K562 (cell line): ENCODE results near the gene SEC61A1. TPM values are rescaled to one million over a fixed set of nuclear protein-coding genes. Genes with fewer than 3 reads are reported as not detected.

Experiments
- ATAC-seq: fragments of 200-7000 bp; cut with Tn5 transposase; 3 replicates; pipeline ENCODE4 v1.9.1; 2020; ENCODE audit warnings: moderate library complexity
- BruUV-seq: library from RNA; stranded (reverse); fragments of 400-500 nt; replicated peaks from 2 replicates; lab custom pipeline; 2021; lab: Mats Ljungman, UMichigan
- CTCF ChIA-PET: fragments of 300-600 bp; formaldehyde crosslinking; extraction: SDS; loops from one replicate; lab custom pipeline; 2021; ENCODE audit warnings: low intra/inter-chr PET ratio; lab: Yijun Ruan, JAX
- POLR2A ChIA-PET: fragments of 300-600, 350-650 bp; sonication (Branson Sonifier 250); formaldehyde crosslinking; extraction: SDS; loops from one replicate; lab custom pipeline; 2021; ENCODE audit warnings: antibody characterized with exemption, inconsistent platforms; lab: Yijun Ruan, JAX
- DNase-seq, 4 experiments: peaks; one replicate each; pipeline versions ENCODE4 v3.0.0 to v3.0.0-alpha.2; 2011 to 2018; ENCODE audit warnings: low spot score in 3 of 4, mixed read lengths in 3 of 4; ENCODE audit errors: extremely low read depth in 1 of 4
- FAIRE-seq: peaks from 2 replicates; lab custom pipeline; 2011; peaks lifted over from hg19 to GRCh38; lab: Jason Lieb, UNC
- H2AFZ ChIP-seq: 2 replicates; pipeline ENCODE4 v1.6.0; 2011; ENCODE audit warnings: low read depth, low read length, control low read depth, inconsistent platforms
- H3K27ac ChIP-seq: fragments of 200-600 bp; 3 replicates; pipeline ENCODE4 v1.8.0; 2011; ENCODE audit warnings: low read depth, mild to moderate bottlenecking, control low read depth, inconsistent platforms, low read length, moderate library complexity, mixed read lengths; ENCODE audit errors: extremely low read depth
- H3K27me3 ChIP-seq, 2 experiments: fragments of 300-600 bp in 1 of 2; 2 replicates in 1 of 2; 3 replicates in 1 of 2; pipeline versions ENCODE4 v1.6.0 to v1.8.0; 2011; ENCODE audit warnings: inconsistent platforms in 2 of 2, low read length in 2 of 2, mild to moderate bottlenecking in 1 of 2, mixed read lengths in 1 of 2, moderate library complexity in 1 of 2; ENCODE audit not compliant: control insufficient read depth in 2 of 2, insufficient read depth in 2 of 2
- H3K36me3 ChIP-seq: fragments of 300-600 bp; 3 replicates; pipeline ENCODE4 v1.8.0; 2011; ENCODE audit warnings: mild to moderate bottlenecking, low read length, inconsistent platforms; ENCODE audit not compliant: control insufficient read depth, insufficient read depth
- H3K4me1 ChIP-seq, 2 experiments: fragments of 200-600 bp in 1 of 2; replicated peaks in 1 of 2; 2 replicates in 1 of 2; 3 replicates in 1 of 2; pipeline versions ENCODE4 v1.5.1 to v1.8.0; 2011; ENCODE audit warnings: inconsistent platforms in 2 of 2, low read length in 2 of 2, mild to moderate bottlenecking in 1 of 2, mixed read lengths in 1 of 2, moderate library complexity in 1 of 2; ENCODE audit not compliant: control insufficient read depth in 2 of 2, insufficient read depth in 2 of 2
- H3K4me2 ChIP-seq: 2 replicates; pipeline ENCODE4 v1.6.1; 2011; ENCODE audit warnings: low read length, control low read depth, inconsistent platforms, mixed read lengths; ENCODE audit not compliant: insufficient read depth
- H3K4me3 ChIP-seq: fragments of 200-600 bp; sonication (generic), shearing (Covaris generic); 2 replicates; pipeline ENCODE4 v1.5.1; 2016; ENCODE audit warnings: control low read depth, inconsistent platforms
- H3K79me2 ChIP-seq: fragments of 200-600 bp; 3 replicates; pipeline ENCODE4 v1.8.0; 2011; ENCODE audit warnings: low read length, inconsistent platforms; ENCODE audit not compliant: control insufficient read depth, insufficient read depth
- H3K9ac ChIP-seq, 2 experiments: 2 replicates each; pipeline versions ENCODE4 v1.6.0 to v1.6.1; 2011; ENCODE audit warnings: low read depth in 2 of 2, low read length in 2 of 2, control low read depth in 1 of 2, inconsistent platforms in 1 of 2, mild to moderate bottlenecking in 1 of 2, mixed read lengths in 1 of 2; ENCODE audit not compliant: insufficient read depth in 1 of 2
- H3K9me1 ChIP-seq: one replicate; pipeline ENCODE4 v1.6.0; 2011; ENCODE audit warnings: inconsistent platforms, mild to moderate bottlenecking, low read length, moderate library complexity; ENCODE audit not compliant: control insufficient read depth, insufficient read depth
- H3K9me3 ChIP-seq: replicated peaks from 2 replicates; pipeline ENCODE4 v1.5.1; 2011; ENCODE audit warnings: low read depth, low read length, inconsistent platforms; ENCODE audit not compliant: control insufficient read depth, insufficient read depth
- H4K20me1 ChIP-seq: replicated peaks from 2 replicates; pipeline ENCODE4 v1.6.1; 2011; ENCODE audit warnings: low read length, inconsistent platforms, mixed read lengths; ENCODE audit not compliant: control insufficient read depth, insufficient read depth
- BRF1 ChIP-seq: IDR thresholded peaks from 3 replicates; pipeline ENCODE4 v1.6.1; 2011; ENCODE audit warnings: borderline replicate concordance, mild to moderate bottlenecking; ENCODE audit not compliant: insufficient read length; ENCODE audit errors: extremely low read depth
- CEBPB ChIP-seq: fragments of 450-650 bp; IDR thresholded peaks from 2 replicates; pipeline ENCODE4 v1.6.1; 2016; ENCODE audit warnings: missing genetic modification characterization, missing compliant biosample characterization
- MBD1 ChIP-seq: fragments of 250-450 bp; sonication (Bioruptor Pico); IDR thresholded peaks from 2 replicates; pipeline ENCODE4 v1.8.0; 2022; ENCODE audit warnings: inconsistent platforms
- MYBL2 ChIP-seq, 2 experiments: fragments of 450-650 bp in 1 of 2; sonication (generic) in 1 of 2; formaldehyde crosslinking in 1 of 2; IDR thresholded peaks; 2 replicates each; pipeline versions ENCODE4 v1.6.1 to v1.8.1; 2017 to 2022; ENCODE audit warnings: borderline replicate concordance in 1 of 2, inconsistent platforms in 1 of 2, low read depth in 1 of 2, mild to moderate bottlenecking in 1 of 2, missing genetic modification reagents in 1 of 2, moderate library complexity in 1 of 2
- NCOA1 ChIP-seq: fragments of 450-650 bp; IDR thresholded peaks from 2 replicates; pipeline ENCODE4 v1.6.1; 2016; ENCODE audit warnings: low read depth
- PHF21A ChIP-seq: fragments of 450-650 bp; IDR thresholded peaks from 2 replicates; pipeline ENCODE4 v1.6.1; 2017; ENCODE audit warnings: low read depth, borderline replicate concordance
- ZNF431 ChIP-seq: sonication (generic); formaldehyde crosslinking; IDR thresholded peaks from 2 replicates; pipeline ENCODE4 v1.8.0; 2022; ENCODE audit warnings: mild to moderate bottlenecking, missing genetic modification reagents
- WGBS: fragments of 100-300 bp; shearing (Covaris generic); methylation state at CpG from one replicate; pipeline ENCODE4 v1.1.6; 2016; ENCODE audit warnings: low coverage, mixed read lengths; ENCODE audit not compliant: insufficient coverage; ENCODE audit errors: missing lambda C conversion rate; 5-methylcytosine and 5-hydroxymethylcytosine counted together
- in situ Hi-C: fragments of 300-500 bp; cut with MboI; formaldehyde crosslinking; loops from 4 replicates; pipeline ENCODE4 v1.15.0; 2018; ENCODE audit warnings: inconsistent platforms, mixed read lengths
- intact Hi-C: fragments of 100-400 bp; cut with micrococcal nuclease; formaldehyde crosslinking; loops from 2 replicates; pipeline ENCODE4 v1.14.2; 2022
- polyA plus RNA-seq, 8 experiments: library from polyadenylated mRNA; depleted of rRNA in 4 of 8; stranded (reverse) in 5 of 8; unstranded in 3 of 8; fragments of >200 nt; fragmentation: Nextera tagmentation in 2 of 8; fragmentation: Illumina TruSeq in 1 of 8; extraction: Ambion mirVana in 2 of 8; extraction: Trizol in 1 of 8; gene quantifications; 2 replicates each; pipeline versions ENCODE4 v1.2.1 to v1.2.3, GENCODE V29; 2011 to 2014; ENCODE audit warnings: inconsistent platforms in 1 of 8, missing spikeins in 1 of 8
- total RNA-seq, 7 experiments: library from RNA; depleted of rRNA in 6 of 7; stranded (reverse); fragments of >200 nt in 6 of 7; fragmentation: Illumina TruSeq in 2 of 7; extraction: Trizol in 2 of 7; gene quantifications; 2 replicates each; pipeline versions ENCODE4 v1.2.1 to v1.2.3, GENCODE V29; 2011 to 2021; ENCODE audit warnings: low replicate concordance in 1 of 7

The SEC61A1 gene
- total and polyA plus RNA-seq, 9 of the 15 experiments (the other 6 are each of a cell fraction or from before 2014, with no cell fraction given), result 1.9 to 140 (median 79.1) TPM

DNA sequence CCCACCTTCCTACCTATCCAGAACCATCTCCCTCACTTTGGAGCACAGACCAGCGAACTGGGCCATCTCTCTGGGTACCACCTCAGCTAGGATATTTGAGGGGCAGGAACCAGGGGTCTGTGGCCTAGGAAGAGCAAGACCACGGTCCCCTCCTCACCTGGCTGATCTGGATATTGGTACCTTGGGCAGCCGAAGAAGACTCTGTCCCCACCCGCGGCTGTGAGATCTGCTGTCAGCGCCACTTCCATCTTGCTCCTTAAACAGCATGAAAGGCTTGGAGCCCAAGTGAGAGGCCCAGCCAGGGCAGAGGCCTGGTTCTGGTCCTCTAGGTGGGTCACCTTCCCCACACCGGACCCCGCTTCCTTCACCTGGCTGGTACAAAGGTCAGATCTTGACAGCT, 26.6 kb downstream of the SEC61A1 start:
- H3K4me3 ChIP-seq, result no peak overlapping the region
- DNase-seq, result no peak
- in situ Hi-C loops, result no loop called here
- no peak for ATAC-seq
- no peak overlapping the region for H2AFZ ChIP-seq
- no peak for FAIRE-seq
- no peak for TF ChIP-seq MYBL2 (IDR thresholded peaks at IDR 0.05; ENCODE audit: low read depth)
- TF ChIP-seq MYBL2 (CRISPR knock-in tag; IDR thresholded peaks at IDR 0.05; ENCODE audit: borderline replicate concordance), result no peak
- no peak for TF ChIP-seq MBD1 (CRISPR knock-in tag)
- no peak for TF ChIP-seq BRF1
- TF ChIP-seq ZNF431, result no peak
- no peak for TF ChIP-seq NCOA1
- TF ChIP-seq PHF21A, result no peak
- no peak for TF ChIP-seq CEBPB
- peaks cover 69% of the 10 kb centered on the region for H3K36me3 ChIP-seq
- H3K9me3 ChIP-seq, result no peaks in the 10 kb centered on the region
- WGBS, result 98% methylated on average over 6 of the region's 8 CpGs
- H3K4me2 ChIP-seq, result no peak overlapping the region
- H3K4me1 ChIP-seq, result peaks cover 41 to 60% of the 10 kb centered on the region in 2 experiments
- no peaks in the 10 kb centered on the region for H3K27me3 ChIP-seq
- ChIA-PET CTCF (no interaction called here), POLR2A (interaction anchor here (1.1 kb wide), 1 partner anchor 50 kb away, joined by 3 read pairs; no protein-coding TSS in a partner anchor)
- peaks cover 3% of the 10 kb centered on the region for H3K9me1 ChIP-seq
- H4K20me1 ChIP-seq, result no peaks in the 10 kb centered on the region
- peak overlapping the region in 1 of 2 experiments; percentile 61; a peak in 2 of 4 replicates for H3K9ac ChIP-seq
- peak overlapping the region; percentile 96; the same call in 2 of the 3 replicates for H3K27ac ChIP-seq
- intact Hi-C loops, result loop anchor here (10.0 kb wide), 1 partner anchor 416 kb away; the partner anchor contains the start of gene GATA2
- no TSS peak for BruUV-seq
- H3K79me2 ChIP-seq, result peaks cover 30% of the 10 kb centered on the region; the same call in 2 of the 3 replicates
